Activated T-cell treated with anti-CD3 and anti-CD28 coated beads, Interleukin-2, amount 50 U/mL, for 72 hours (primary cell): ENCODE data around the gene ADAMTS10. TPM values are rescaled to one million over a fixed set of nuclear protein-coding genes. Genes with fewer than 3 reads are reported as not detected.

Experiments used
- total RNA-seq, 2 donors: library from RNA; stranded (reverse); gene quantifications; one replicate each; pipeline ENCODE4 v1.2.3, GENCODE V29; 2022

ADAMTS10 gene
- total RNA-seq, 2 donors from 2014 or later, result 7.3 to 9.6 TPM

Other genes with a start within 250 kb of the ADAMTS10 start
- 1 to 10 TPM in 1 of 2 donors, under 1 TPM in 1; 0.89 to 5.0 TPM for gene ANGPTL4, start 246.6 kb downstream of the ADAMTS10 start, total RNA-seq
- gene RAB11B, start 220.4 kb downstream of the ADAMTS10 start, total RNA-seq, result 10 to 100 TPM; 68.8 to 69.2 TPM
- 10 to 100 TPM; 12.1 to 13.0 TPM for gene MARCHF2, start 197.4 kb downstream of the ADAMTS10 start, total RNA-seq
- gene HNRNPM, start 165.7 kb downstream of the ADAMTS10 start, total RNA-seq, result 100 to 1,000 TPM; 168 to 183 TPM
- 1 to 10 TPM; 1.3 to 1.9 TPM for gene PRAM1, start 108.1 kb downstream of the ADAMTS10 start, total RNA-seq
- gene ZNF414, start 96.5 kb downstream of the ADAMTS10 start, total RNA-seq, result 10 to 100 TPM; 25.7 to 29.9 TPM
- 10 to 100 TPM; 23.3 to 54.1 TPM for gene MYO1F, start 33.3 kb downstream of the ADAMTS10 start, total RNA-seq
- not detected for gene NFILZ, start 19.9 kb upstream of the ADAMTS10 start, total RNA-seq
- gene ACTL9, start 88.1 kb upstream of the ADAMTS10 start, total RNA-seq, result not detected
- not detected for gene OR2Z1, start 110.9 kb upstream of the ADAMTS10 start, total RNA-seq
- 10 to 100 TPM; 52.2 to 53.7 TPM for gene ZNF558, start 221.6 kb upstream of the ADAMTS10 start, total RNA-seq
- not detected for gene MBD3L1, start 221.7 kb upstream of the ADAMTS10 start, total RNA-seq